PC-3 (cell line): ENCODE data around the gene TSPAN32. TPM values are rescaled to one million over a fixed set of nuclear protein-coding genes. Genes with fewer than 3 reads are reported as not detected.

Source experiments
- ATAC-seq: fragments of 200-7000 bp; cut with Tn5 transposase; 2 replicates; pipeline ENCODE4 v1.9.1; 2020; ENCODE audit warnings: mild to moderate bottlenecking, moderate library complexity
- BruUV-seq: library from RNA; stranded (reverse); fragments of 400-500 nt; replicated peaks from 2 replicates; lab custom pipeline; 2021; lab: Mats Ljungman, UMichigan
- CTCF ChIA-PET: fragments of 300-600 bp; sonication (Branson Sonifier 250); formaldehyde crosslinking; loops from one replicate; lab custom pipeline; 2022; ENCODE audit warnings: antibody characterized with exemption; lab: Charles Lee
- POLR2A ChIA-PET: fragments of 300-600 bp; sonication (Branson Sonifier 250); formaldehyde crosslinking; loops from one replicate; lab custom pipeline; 2022; ENCODE audit warnings: antibody characterized with exemption; ENCODE audit not compliant: unreplicated experiment; lab: Charles Lee
- DNase-seq: peaks from one replicate; pipeline ENCODE4 v3.0.0-alpha.2; 2015
- H2AFZ ChIP-seq: fragments of 300-600 bp; sonication (generic); 2 replicates; pipeline ENCODE4 v1.6.0; 2016; ENCODE audit warnings: antibody characterized with exemption, low read length
- H3F3A ChIP-seq: fragments of 300-600 bp; sonication (generic); one replicate; pipeline ENCODE4 v1.6.0; 2017; ENCODE audit warnings: antibody characterized with exemption, low read length, control low read depth, mild to moderate bottlenecking; ENCODE audit not compliant: unreplicated experiment
- H3K27ac ChIP-seq: fragments of 300-600 bp; sonication (generic); 2 replicates; pipeline ENCODE4 v1.5.1; 2016; ENCODE audit warnings: mild to moderate bottlenecking, low read length
- H3K27me3 ChIP-seq: fragments of 300-600 bp; sonication (generic); 2 replicates; pipeline ENCODE4 v1.6.1; 2016; ENCODE audit warnings: low read length, mixed read lengths
- H3K36me3 ChIP-seq: fragments of 300-600 bp; sonication (generic); 2 replicates; pipeline ENCODE4 v1.6.1; 2016; ENCODE audit warnings: low read depth, mixed run types, low read length, mixed read lengths
- H3K4me1 ChIP-seq: fragments of 300-600 bp; sonication (generic); 2 replicates; pipeline ENCODE4 v1.5.1; 2016; ENCODE audit warnings: low read length; ENCODE audit not compliant: insufficient read depth
- H3K4me2 ChIP-seq: fragments of 300-600 bp; sonication (generic); 2 replicates; pipeline ENCODE4 v1.6.0; 2016; ENCODE audit warnings: low read length
- H3K4me3 ChIP-seq: fragments of 300-600 bp; sonication (generic); 2 replicates; pipeline ENCODE4 v1.5.1; 2016; ENCODE audit warnings: mild to moderate bottlenecking, low read length, mixed read lengths
- H3K79me2 ChIP-seq: fragments of 300-600 bp; sonication (generic); 2 replicates; pipeline ENCODE4 v1.6.1; 2017; ENCODE audit warnings: low read length, mixed read lengths
- H3K9ac ChIP-seq: fragments of 300-600 bp; sonication (generic); 2 replicates; pipeline ENCODE4 v1.6.0; 2016; ENCODE audit warnings: mild to moderate bottlenecking, low read length
- H3K9me2 ChIP-seq: fragments of 300-600 bp; sonication (generic); replicated peaks from 2 replicates; pipeline ENCODE4 v1.6.1; 2016; ENCODE audit warnings: mixed run types, low read length, mixed read lengths
- H3K9me3 ChIP-seq: fragments of 300-600 bp; sonication (generic); 2 replicates; pipeline ENCODE4 v1.6.1; 2016; ENCODE audit warnings: low read length, mixed read lengths
- H4K20me1 ChIP-seq: fragments of 300-600 bp; sonication (generic); 2 replicates; pipeline ENCODE4 v1.6.1; 2016; ENCODE audit warnings: low read length, mixed read lengths
- EZH2 ChIP-seq: fragments of 300-600 bp; sonication (generic); IDR thresholded peaks from one replicate; pipeline ENCODE4 v1.6.1; 2017; ENCODE audit warnings: antibody characterized with exemption, mild to moderate bottlenecking, low read length; ENCODE audit not compliant: unreplicated experiment
- EZH2phosphoT487 ChIP-seq: fragments of 300-600 bp; sonication (generic); IDR thresholded peaks from 2 replicates; pipeline ENCODE4 v1.6.1; 2018; ENCODE audit warnings: mild to moderate bottlenecking, antibody characterized with exemption, low read length, borderline replicate concordance
- intact Hi-C: fragments of 100-400 bp; cut with micrococcal nuclease; formaldehyde crosslinking; loops from 2 replicates; pipeline ENCODE4 v1.9.0; 2023
- total RNA-seq: library from RNA; depleted of rRNA; stranded (reverse); fragments of >200 nt; gene quantifications from 2 replicates; pipeline ENCODE4 v1.2.3, GENCODE V29; 2014
- TF ChIP-seq, protein P1 (sequence below): fragments of 300-600 bp; sonication (generic); conservative IDR thresholded peaks from 2 replicates; pipeline ENCODE4 v1.5.1; 2017; ENCODE audit warnings: antibody characterized with exemption, low read depth, mild to moderate bottlenecking, low read length

TSPAN32 gene
- total RNA-seq, 1 experiment from 2014 or later = not detected

DNA sequence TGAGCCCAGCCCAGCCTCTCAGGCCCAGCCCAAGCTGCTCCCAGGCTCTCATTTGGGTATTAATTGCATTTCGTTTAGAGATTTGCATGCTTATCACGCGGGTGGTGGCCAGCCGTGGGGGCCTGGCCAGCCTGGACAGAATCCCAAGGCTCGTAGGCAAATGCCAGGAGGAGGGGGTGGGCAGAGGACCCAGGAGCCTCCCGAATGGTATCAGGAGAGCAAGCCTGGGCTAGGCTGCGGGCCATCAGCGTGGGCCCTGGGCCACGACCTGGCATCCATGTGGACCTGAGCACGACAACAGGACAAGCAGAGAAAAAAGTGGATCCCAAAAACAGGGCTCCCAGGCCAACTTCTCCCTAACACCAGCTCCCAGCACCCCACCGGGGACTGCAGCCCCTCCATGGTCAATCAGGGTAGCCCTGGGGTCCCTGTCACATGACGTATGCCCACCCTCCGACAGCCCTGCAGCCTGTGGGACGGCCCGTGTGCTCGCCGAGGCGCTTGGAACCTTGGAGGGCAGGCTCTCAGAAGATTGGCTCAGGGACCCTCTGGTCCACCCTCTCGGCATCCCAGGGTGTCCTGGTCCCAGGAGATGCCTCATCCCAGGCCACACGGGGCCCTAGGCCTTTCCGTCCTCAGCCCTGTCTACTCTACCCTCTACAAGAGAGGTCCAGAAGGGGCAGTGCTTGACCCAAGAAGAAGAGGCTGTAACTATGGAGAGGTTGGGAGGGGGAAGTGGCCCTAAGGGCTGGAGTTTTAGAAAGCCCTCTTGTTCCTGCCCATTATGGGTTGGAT is 40.2 kb upstream of the TSPAN32 start:
- H3K4me2 ChIP-seq = no peak overlapping the region
- H3K79me2 ChIP-seq = no peaks in the 10 kb centered on the region
- H4K20me1 ChIP-seq = no peaks in the 10 kb centered on the region
- H3K4me3 ChIP-seq = no peak overlapping the region
- ChIA-PET POLR2A (no interaction called here), CTCF (no interaction called here)
- no peaks in the 10 kb centered on the region for H3F3A ChIP-seq
- peaks cover 8% of the 10 kb centered on the region for H3K4me1 ChIP-seq
- no peaks in the 10 kb centered on the region for H3K9me2 ChIP-seq
- no peak overlapping the region for H3K9ac ChIP-seq
- BruUV-seq = no TSS peak
- no peaks in the 10 kb centered on the region for H3K9me3 ChIP-seq
- DNase-seq = no peak
- no peaks in the 10 kb centered on the region for H3K27me3 ChIP-seq
- intact Hi-C loops = no loop called here
- no peaks in the 10 kb centered on the region for H3K36me3 ChIP-seq
- TF ChIP-seq EZH2phosphoT487 = no peak
- no peak for TF ChIP-seq EZH2
- TF ChIP-seq, protein P1, sequence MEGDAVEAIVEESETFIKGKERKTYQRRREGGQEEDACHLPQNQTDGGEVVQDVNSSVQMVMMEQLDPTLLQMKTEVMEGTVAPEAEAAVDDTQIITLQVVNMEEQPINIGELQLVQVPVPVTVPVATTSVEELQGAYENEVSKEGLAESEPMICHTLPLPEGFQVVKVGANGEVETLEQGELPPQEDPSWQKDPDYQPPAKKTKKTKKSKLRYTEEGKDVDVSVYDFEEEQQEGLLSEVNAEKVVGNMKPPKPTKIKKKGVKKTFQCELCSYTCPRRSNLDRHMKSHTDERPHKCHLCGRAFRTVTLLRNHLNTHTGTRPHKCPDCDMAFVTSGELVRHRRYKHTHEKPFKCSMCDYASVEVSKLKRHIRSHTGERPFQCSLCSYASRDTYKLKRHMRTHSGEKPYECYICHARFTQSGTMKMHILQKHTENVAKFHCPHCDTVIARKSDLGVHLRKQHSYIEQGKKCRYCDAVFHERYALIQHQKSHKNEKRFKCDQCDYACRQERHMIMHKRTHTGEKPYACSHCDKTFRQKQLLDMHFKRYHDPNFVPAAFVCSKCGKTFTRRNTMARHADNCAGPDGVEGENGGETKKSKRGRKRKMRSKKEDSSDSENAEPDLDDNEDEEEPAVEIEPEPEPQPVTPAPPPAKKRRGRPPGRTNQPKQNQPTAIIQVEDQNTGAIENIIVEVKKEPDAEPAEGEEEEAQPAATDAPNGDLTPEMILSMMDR = no peak
- ATAC-seq = no peak
- H2AFZ ChIP-seq = no peak overlapping the region
- no peak overlapping the region for H3K27ac ChIP-seq

DNA sequence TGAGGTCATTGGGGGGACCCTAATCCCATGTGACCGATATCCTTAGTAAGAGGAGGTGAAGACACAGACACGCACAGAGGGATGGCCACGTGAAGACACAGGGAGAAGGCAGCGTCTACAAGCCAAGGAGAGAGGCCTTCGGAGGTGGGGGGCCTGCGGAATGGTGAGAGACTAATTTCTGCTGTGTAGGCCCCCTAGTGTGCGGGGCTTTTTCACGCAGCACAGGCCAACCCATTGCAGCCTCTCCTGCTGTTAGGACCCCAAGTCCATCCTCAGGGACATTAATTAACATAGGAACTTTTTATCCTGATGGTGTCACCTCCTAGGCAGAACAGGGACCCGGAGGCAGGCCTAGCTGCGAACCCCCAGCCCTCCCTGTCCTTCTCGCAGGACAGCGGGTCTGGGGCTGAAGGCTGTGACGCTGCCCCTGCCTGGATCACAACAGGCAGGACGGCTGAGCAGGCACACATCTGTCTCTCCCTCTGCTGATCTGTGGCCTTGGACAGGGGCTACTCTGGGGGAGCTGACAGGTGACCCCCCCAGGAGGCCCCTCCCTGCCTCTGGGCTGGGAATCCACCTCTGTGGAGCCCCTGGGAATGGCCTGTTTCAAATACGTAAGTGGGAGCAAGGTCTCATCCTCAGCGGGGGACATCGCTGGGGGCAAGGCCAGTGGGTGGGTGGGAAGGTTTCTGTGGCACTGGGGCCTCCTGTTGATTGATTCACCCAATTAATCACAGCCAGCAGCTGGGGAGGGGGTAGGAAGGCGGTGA is 39.3 kb upstream of the TSPAN32 start:
- no peaks in the 10 kb centered on the region for H3K9me2 ChIP-seq
- no TSS peak for BruUV-seq
- no peak for TF ChIP-seq EZH2
- TF ChIP-seq EZH2phosphoT487 = no peak
- TF ChIP-seq, protein P1 = no peak
- no peaks in the 10 kb centered on the region for H3K9me3 ChIP-seq
- ChIA-PET CTCF (no interaction called here), POLR2A (no interaction called here)
- intact Hi-C loops = no loop called here
- ATAC-seq = no peak
- no peaks in the 10 kb centered on the region for H3F3A ChIP-seq
- no peak overlapping the region for H3K9ac ChIP-seq
- no peaks in the 10 kb centered on the region for H3K79me2 ChIP-seq
- no peaks in the 10 kb centered on the region for H4K20me1 ChIP-seq
- DNase-seq = no peak
- no peak overlapping the region for H3K27ac ChIP-seq
- H3K36me3 ChIP-seq = no peaks in the 10 kb centered on the region
- H3K4me3 ChIP-seq = no peak overlapping the region
- no peaks in the 10 kb centered on the region for H3K27me3 ChIP-seq
- peaks cover 1% of the 10 kb centered on the region for H3K4me1 ChIP-seq
- H2AFZ ChIP-seq = no peak overlapping the region
- H3K4me2 ChIP-seq = no peak overlapping the region
